HG03378 (cell line): ENCODE results near the gene PA2G4.
"Not testable (repeated sequence)": the region's sequence is repeated elsewhere in the genome, so short reads cannot be mapped to it uniquely, and the experiment has no call there.

Source experiments
- ATAC-seq: cut with Tn5 transposase; IDR thresholded peaks from one replicate; pipeline ENCODE4 v1.9.1; 2021; ENCODE audit warnings: mild to moderate bottlenecking, moderate library complexity; ENCODE audit not compliant: unreplicated experiment

The PA2G4 gene

GRCh38 chr12:56099787-56100186 is 4.6 kb upstream of the PA2G4 start:
- ATAC-seq = no peak

GRCh38 chr12:56101045-56101444 is 3.3 kb upstream of the PA2G4 start:
- ATAC-seq = no peak

GRCh38 chr12:56102683-56103065 is 1.7 kb upstream of the PA2G4 start:
- ATAC-seq = no peak

GRCh38 chr12:56103066-56103711 is 1.2 kb upstream of the PA2G4 start:
- no peak for ATAC-seq

- no peak for ATAC-seq
Observed at GRCh38 chr12:56103823-56104108, 593 bp upstream of the PA2G4 start.

- no peak for ATAC-seq
Observed at GRCh38 chr12:56104815-56105608, 653 bp downstream of the PA2G4 start.

GRCh38 chr12:56105609-56105902 is 1.2 kb downstream of the PA2G4 start:
- no peak for ATAC-seq

- no peak for ATAC-seq
Observed at GRCh38 chr12:56107242-56107641, 2.9 kb downstream of the PA2G4 start.

GRCh38 chr12:56110571-56110970 is 6.2 kb downstream of the PA2G4 start:
- no peak for ATAC-seq

GRCh38 chr12:56114084-56114483 is 9.7 kb downstream of the PA2G4 start:
- no peak for ATAC-seq

- ATAC-seq = no peak
Observed at GRCh38 chr12:56115329-56115728, 11.0 kb downstream of the PA2G4 start.

- ATAC-seq = peak; percentile 48
Observed at GRCh38 chr12:56116267-56117081, 12.1 kb downstream of the PA2G4 start, which contains the start of gene RPL41. Gene RPL41, plus strand, starts transcription at chr12:56116633.

GRCh38 chr12:56117082-56117706 is 12.8 kb downstream of the PA2G4 start:
- ATAC-seq = not testable (repeated sequence)

- ATAC-seq = peak; percentile 79
Observed at GRCh38 chr12:56117778-56118687, 13.7 kb downstream of the PA2G4 start, which contains the start of gene ZC3H10. Gene ZC3H10, plus strand, starts transcription at chr12:56118266. Its CDS starts 2,297 bp downstream, at chr12:56120563.

- peak; percentile 6 for ATAC-seq
Observed at GRCh38 chr12:56118688-56119357, 14.5 kb downstream of the PA2G4 start.

GRCh38 chr12:56119361-56119796 is 15.0 kb downstream of the PA2G4 start:
- ATAC-seq = no peak

GRCh38 chr12:56120158-56120846 is 15.9 kb downstream of the PA2G4 start:
- no peak for ATAC-seq

GRCh38 chr12:56121204-56121870 is 17.0 kb downstream of the PA2G4 start:
- no peak for ATAC-seq

- no peak for ATAC-seq
Observed at GRCh38 chr12:56122637-56123036, 18.3 kb downstream of the PA2G4 start.
